ENCODE data around the gene EPB41L3. TPM values are rescaled to one million over a fixed set of nuclear protein-coding genes. Genes with fewer than 3 reads are reported as not detected.

Gene EPB41L3
- total RNA-seq, 1 donor from 2014 or later: 16.8 TPM

DNA sequence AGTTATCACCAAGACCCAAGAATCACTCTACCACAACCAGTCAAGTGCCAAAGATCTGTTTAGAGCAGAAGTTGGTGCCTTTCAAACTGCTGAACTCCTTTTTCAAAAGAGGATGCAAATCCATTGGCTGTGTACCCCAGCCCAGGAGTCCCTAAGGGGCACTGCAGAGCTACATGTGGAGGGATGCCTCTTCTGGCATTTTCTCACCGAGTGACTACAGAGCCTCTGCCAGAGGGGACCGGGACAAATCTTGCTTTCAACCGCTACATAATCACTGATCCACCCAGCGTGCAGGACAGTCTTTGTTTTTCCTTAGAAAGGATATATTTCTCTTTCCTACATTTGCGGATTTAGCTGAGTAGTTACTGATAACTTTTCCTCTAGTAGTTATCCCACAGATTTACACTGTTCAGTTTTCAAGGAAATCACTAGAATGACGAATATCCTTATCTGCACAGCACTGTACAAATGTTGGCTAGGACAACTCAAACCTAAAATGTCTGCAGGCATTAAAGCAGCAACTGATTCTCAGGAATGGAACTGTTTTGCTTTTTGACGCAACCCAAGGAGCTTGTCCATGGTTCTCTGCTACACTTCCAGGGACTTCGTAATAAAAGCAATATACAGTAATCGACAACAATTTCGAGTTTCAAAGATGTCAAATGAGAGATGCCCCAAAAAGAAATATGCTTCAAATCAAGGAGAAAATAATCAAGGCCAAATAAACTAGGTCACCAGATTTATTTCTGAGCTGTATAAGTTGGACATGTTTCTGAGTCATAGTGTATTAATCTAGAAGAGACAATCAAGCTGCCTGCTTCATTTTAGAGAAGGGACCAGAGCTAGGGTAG, 24.1 kb downstream of the EPB41L3 start:
- Mint-ChIP-seq H3K4me1 (ENCODE audit: unreplicated experiment) (peaks cover 12% of the 10 kb centered on the region), H3K27me3 (ENCODE audit: unreplicated experiment) (peaks cover 2% of the 10 kb centered on the region), H3K27ac (ENCODE audit: unreplicated experiment) (no peak overlapping the region), H3K9me3 (ENCODE audit: unreplicated experiment) (no peaks in the 10 kb centered on the region), H3K36me3 (ENCODE audit: low read depth, unreplicated experiment) (no peaks in the 10 kb centered on the region), H3K4me3 (ENCODE audit: unreplicated experiment) (no peak overlapping the region)
- DNase-seq (ENCODE audit: low spot score): no peak
- TF ChIP-seq, protein P1, sequence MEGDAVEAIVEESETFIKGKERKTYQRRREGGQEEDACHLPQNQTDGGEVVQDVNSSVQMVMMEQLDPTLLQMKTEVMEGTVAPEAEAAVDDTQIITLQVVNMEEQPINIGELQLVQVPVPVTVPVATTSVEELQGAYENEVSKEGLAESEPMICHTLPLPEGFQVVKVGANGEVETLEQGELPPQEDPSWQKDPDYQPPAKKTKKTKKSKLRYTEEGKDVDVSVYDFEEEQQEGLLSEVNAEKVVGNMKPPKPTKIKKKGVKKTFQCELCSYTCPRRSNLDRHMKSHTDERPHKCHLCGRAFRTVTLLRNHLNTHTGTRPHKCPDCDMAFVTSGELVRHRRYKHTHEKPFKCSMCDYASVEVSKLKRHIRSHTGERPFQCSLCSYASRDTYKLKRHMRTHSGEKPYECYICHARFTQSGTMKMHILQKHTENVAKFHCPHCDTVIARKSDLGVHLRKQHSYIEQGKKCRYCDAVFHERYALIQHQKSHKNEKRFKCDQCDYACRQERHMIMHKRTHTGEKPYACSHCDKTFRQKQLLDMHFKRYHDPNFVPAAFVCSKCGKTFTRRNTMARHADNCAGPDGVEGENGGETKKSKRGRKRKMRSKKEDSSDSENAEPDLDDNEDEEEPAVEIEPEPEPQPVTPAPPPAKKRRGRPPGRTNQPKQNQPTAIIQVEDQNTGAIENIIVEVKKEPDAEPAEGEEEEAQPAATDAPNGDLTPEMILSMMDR (IDR thresholded peaks at IDR 0.05; ENCODE audit: unreplicated experiment): no peak

DNA sequence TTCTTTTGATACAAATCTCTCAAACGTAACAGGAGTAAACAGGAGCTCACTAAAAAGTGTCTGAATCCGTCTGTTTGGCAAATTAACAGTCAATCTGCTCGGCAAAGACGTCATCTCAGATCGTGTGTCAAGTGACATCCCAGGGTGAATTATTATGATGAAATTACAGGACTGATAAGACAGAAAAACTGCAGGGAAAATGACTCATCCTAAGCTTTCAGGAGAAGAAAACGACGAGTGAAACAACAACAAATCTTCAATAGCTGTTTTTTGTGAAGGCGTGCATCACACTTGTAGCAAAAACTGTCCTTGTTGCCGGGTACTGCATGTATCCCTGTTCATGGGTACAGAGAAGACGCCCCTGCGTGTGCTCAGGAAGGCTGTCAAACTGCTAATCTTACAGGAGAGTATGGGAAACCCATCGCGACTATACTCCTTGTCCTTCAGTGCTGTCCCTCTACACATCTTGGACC, 24.9 kb downstream of the EPB41L3 start:
- Mint-ChIP-seq H3K36me3 (ENCODE audit: low read depth, unreplicated experiment) (no peaks in the 10 kb centered on the region), H3K4me1 (ENCODE audit: unreplicated experiment) (peaks cover 12% of the 10 kb centered on the region), H3K27ac (ENCODE audit: unreplicated experiment) (no peak overlapping the region), H3K4me3 (ENCODE audit: unreplicated experiment) (no peak overlapping the region), H3K27me3 (ENCODE audit: unreplicated experiment) (peaks cover 2% of the 10 kb centered on the region), H3K9me3 (ENCODE audit: unreplicated experiment) (no peaks in the 10 kb centered on the region)
- DNase-seq (ENCODE audit: low spot score): no peak
- TF ChIP-seq, protein P1 (IDR thresholded peaks at IDR 0.05; ENCODE audit: unreplicated experiment): no peak

DNA sequence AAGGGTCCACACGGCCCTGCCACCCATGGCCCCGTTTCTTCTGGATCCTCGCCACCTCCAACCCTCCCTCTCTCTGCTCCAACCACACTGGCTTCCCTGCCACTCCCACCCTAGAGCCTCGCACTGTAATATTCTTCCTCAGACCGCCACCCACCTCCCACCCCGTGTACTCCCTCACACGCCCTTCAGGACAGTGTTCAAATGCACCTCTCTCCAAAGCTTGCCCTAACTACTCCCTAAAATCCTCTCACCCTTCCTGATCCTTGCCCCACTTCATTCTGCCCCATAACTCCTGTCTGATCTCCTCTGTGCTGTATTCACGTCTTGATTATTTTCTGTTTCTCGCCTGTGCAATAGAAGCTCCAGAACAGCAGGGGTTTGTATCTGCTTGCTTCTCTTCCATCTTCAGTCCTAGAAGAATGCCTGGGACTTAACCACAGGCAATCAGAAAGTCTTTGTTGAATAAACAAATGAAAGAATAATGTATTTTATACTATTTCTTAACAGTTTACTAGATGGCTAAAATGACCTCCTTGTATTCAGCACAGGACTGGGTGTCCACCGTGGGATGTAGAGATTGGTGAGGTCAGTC, 25.5 kb downstream of the EPB41L3 start:
- peaks cover 12% of the 10 kb centered on the region for H3K4me1 Mint-ChIP-seq (ENCODE audit: unreplicated experiment)
- H3K4me3 Mint-ChIP-seq (ENCODE audit: unreplicated experiment): no peak overlapping the region
- no peaks in the 10 kb centered on the region for H3K36me3 Mint-ChIP-seq (ENCODE audit: low read depth, unreplicated experiment)
- DNase-seq (ENCODE audit: low spot score): no peak
- H3K27me3 Mint-ChIP-seq (ENCODE audit: unreplicated experiment): peaks cover 2% of the 10 kb centered on the region
- TF ChIP-seq, protein P1 (IDR thresholded peaks at IDR 0.05; ENCODE audit: unreplicated experiment): no peak
- no peak overlapping the region for H3K27ac Mint-ChIP-seq (ENCODE audit: unreplicated experiment)
- no peaks in the 10 kb centered on the region for H3K9me3 Mint-ChIP-seq (ENCODE audit: unreplicated experiment)

DNA sequence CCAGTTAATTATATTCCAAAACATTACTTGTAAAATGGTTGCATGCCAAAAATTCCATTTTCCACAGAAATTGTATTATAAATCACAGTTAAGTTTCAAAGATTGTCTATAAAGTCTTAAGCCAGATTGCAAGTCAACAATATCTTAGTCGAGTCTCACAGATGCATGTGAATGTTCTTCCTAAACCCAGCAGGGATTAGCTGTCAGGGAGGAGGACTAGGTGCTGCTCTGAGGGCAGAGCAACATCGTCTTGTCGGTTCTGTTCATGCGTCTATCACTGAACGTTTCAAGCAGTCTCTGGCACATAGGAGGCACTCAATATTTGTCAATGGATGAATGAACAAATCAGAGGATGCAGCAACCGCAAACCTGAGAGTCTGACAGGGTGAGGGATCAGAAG, 27.0 kb downstream of the EPB41L3 start:
- Mint-ChIP-seq H3K27me3 (ENCODE audit: unreplicated experiment) (peaks cover 2% of the 10 kb centered on the region), H3K4me3 (ENCODE audit: unreplicated experiment) (no peak overlapping the region), H3K4me1 (ENCODE audit: unreplicated experiment) (peaks cover 12% of the 10 kb centered on the region), H3K27ac (ENCODE audit: unreplicated experiment) (no peak overlapping the region), H3K9me3 (ENCODE audit: unreplicated experiment) (no peaks in the 10 kb centered on the region), H3K36me3 (ENCODE audit: low read depth, unreplicated experiment) (no peaks in the 10 kb centered on the region)
- TF ChIP-seq, protein P1 (IDR thresholded peaks at IDR 0.05; ENCODE audit: unreplicated experiment): no peak
- DNase-seq (ENCODE audit: low spot score): no peak
